Fibroblast of mammary gland (primary cell): ENCODE measurements around the gene GALNT2.
A peak's percentile ranks its signal among the peaks of the same experiment; 100 is the strongest.

Experiments used
- DNase-seq: peaks from one replicate; pipeline ENCODE4 v3.0.0-alpha.2; 2010; ENCODE audit warnings: low read depth
- H3K4me3 ChIP-seq: 2 replicates; pipeline ENCODE4 v1.5.1; 2011; ENCODE audit warnings: low read depth, mild to moderate bottlenecking, low read length, moderate library complexity; ENCODE audit not compliant: control insufficient read depth
- CTCF ChIP-seq: conservative IDR thresholded peaks from 2 replicates; pipeline ENCODE4 v1.5.1; 2011; ENCODE audit warnings: low read depth, low read length, inconsistent platforms; ENCODE audit not compliant: control insufficient read depth, insufficient read depth

Gene GALNT2

GRCh38 chr1:230135726-230136125, 68.7 kb downstream of the GALNT2 start:
- no peak overlapping the region for H3K4me3 ChIP-seq
- no peak for TF ChIP-seq CTCF
- DNase-seq: no peak

- TF ChIP-seq CTCF: no peak
- no peak overlapping the region for H3K4me3 ChIP-seq
- peak; percentile 25 for DNase-seq
These were observed 69.7 kb downstream of the GALNT2 start for GRCh38 chr1:230136453-230137336.

- DNase-seq: no peak
- TF ChIP-seq CTCF: no peak
- no peak overlapping the region for H3K4me3 ChIP-seq
These were observed 70.3 kb downstream of the GALNT2 start for GRCh38 chr1:230137337-230137815.

GRCh38 chr1:230138561-230139239, 71.7 kb downstream of the GALNT2 start:
- DNase-seq: no peak
- TF ChIP-seq CTCF: no peak
- no peak overlapping the region for H3K4me3 ChIP-seq

- H3K4me3 ChIP-seq: no peak overlapping the region
- no peak for TF ChIP-seq CTCF
- DNase-seq: no peak
These were observed 72.3 kb downstream of the GALNT2 start for GRCh38 chr1:230139315-230139714.

GRCh38 chr1:230139741-230140140, 72.7 kb downstream of the GALNT2 start:
- no peak overlapping the region for H3K4me3 ChIP-seq
- TF ChIP-seq CTCF: no peak
- DNase-seq: no peak
